Gastroesophageal sphincter (tissue), 4 donors: Measurements from ENCODE around the gene MTNR1A. TPM values are rescaled to one million over a fixed set of nuclear protein-coding genes. Genes with fewer than 3 reads are reported as not detected.

Experiments used
- ATAC-seq: fragments of 150-250 bp; one replicate; pipeline ENCODE4 v1.9.1; 2016; ENCODE audit warnings: mild to moderate bottlenecking, moderate library complexity
- H3K27ac ChIP-seq, 4 donors: fragments of 200-600 bp; sonication (generic) in 3 of 4; 1 replicate in 3 of 4; 2 replicates in 1 of 4; pipeline ENCODE4 v1.5.1; 2016 to 2019
- H3K27me3 ChIP-seq: fragments of 200-600 bp; sonication (generic); one replicate; pipeline ENCODE4 v1.5.1; 2019
- H3K36me3 ChIP-seq, 2 donors: fragments of 200-600 bp; sonication (generic); one replicate each; pipeline ENCODE4 v1.5.1; 2019; ENCODE audit warnings: control low read depth in 1 of 2
- H3K4me1 ChIP-seq, 3 donors: fragments of 200-600 bp; sonication (generic); 1 replicate in 2 of 3; 2 replicates in 1 of 3; pipeline ENCODE4 v1.5.1; 2016 to 2019; ENCODE audit warnings: control low read depth in 2 of 3
- H3K4me3 ChIP-seq, 2 donors: fragments of 200-600 bp; sonication (generic); one replicate each; pipeline ENCODE4 v1.5.1; 2019; ENCODE audit warnings: mild to moderate bottlenecking in 1 of 2, moderate library complexity in 1 of 2
- H3K9me3 ChIP-seq, 3 donors: fragments of 200-600 bp; sonication (generic); one replicate each; pipeline ENCODE4 v1.5.1; 2017 to 2019; ENCODE audit warnings: control low read depth in 2 of 3
- EP300 ChIP-seq: sonication (generic); formaldehyde crosslinking; IDR thresholded peaks from one replicate; pipeline ENCODE4 v1.6.1; 2017; ENCODE audit warnings: antibody characterized with exemption, mild to moderate bottlenecking
- POLR2A ChIP-seq, 2 donors: fragments of 450-650 bp; IDR thresholded peaks; one replicate each; pipeline ENCODE4 v1.6.1; 2017; ENCODE audit warnings: antibody characterized with exemption in 2 of 2, mild to moderate bottlenecking in 2 of 2, moderate library complexity in 1 of 2
- POLR2AphosphoS5 ChIP-seq: sonication (generic); formaldehyde crosslinking; IDR thresholded peaks from one replicate; pipeline ENCODE4 v1.6.1; 2017; ENCODE audit warnings: antibody characterized with exemption
- WGBS, 2 donors: methylation state at CpG; one replicate each; pipeline ENCODE4 v1.1.5; 2018; ENCODE audit warnings: low coverage in 1 of 2; 5-methylcytosine and 5-hydroxymethylcytosine counted together
- total RNA-seq, 4 donors: library from RNA; depleted of rRNA; stranded (reverse); fragments of >200 nt; gene quantifications; one replicate each; pipeline ENCODE4 v1.1.0, GENCODE V29; 2016
- TF ChIP-seq, protein P1 (sequence below), 4 experiments: fragments of 200-600 bp in 2 of 4; fragments of 450-650 bp in 2 of 4; sonication (generic) in 1 of 4; IDR thresholded peaks; one replicate each; pipeline ENCODE4 v1.5.1; 2017 to 2019; ENCODE audit warnings: antibody characterized with exemption in 4 of 4, mild to moderate bottlenecking in 2 of 4, moderate library complexity in 2 of 4

Gene MTNR1A
- total RNA-seq, 4 donors from 2014 or later, result not detected

DNA sequence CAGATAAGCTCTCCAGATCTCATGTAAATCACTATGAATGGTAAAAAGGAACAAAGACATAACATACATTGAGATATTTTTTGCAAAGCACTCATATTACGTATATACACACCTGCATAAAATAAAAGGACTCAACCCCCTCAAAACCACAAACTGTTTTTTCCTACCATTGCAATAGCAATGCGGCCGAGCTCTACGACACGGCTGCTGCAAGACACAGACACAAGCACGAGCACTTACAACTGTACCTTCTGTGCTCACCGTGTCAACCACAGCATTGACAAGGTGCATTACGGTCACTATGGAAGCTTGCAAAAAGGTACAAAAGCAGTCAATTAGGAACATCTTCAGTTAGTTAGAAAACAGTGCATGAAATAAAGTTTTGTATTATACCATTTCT lies 37.1 kb upstream of the MTNR1A start:
- H3K36me3 ChIP-seq, result peaks cover 0 to 77% of the 10 kb centered on the region in 2 donors
- H3K9me3 ChIP-seq, result no peaks in the 10 kb centered on the region
- ATAC-seq, result no peak
- no peak overlapping the region for H3K4me3 ChIP-seq
- H3K4me1 ChIP-seq, result no peaks in the 10 kb centered on the region
- TF ChIP-seq POLR2A (IDR thresholded peaks at IDR 0.05) (no peak), EP300 (no peak), POLR2AphosphoS5 (no peak)
- TF ChIP-seq, protein P1, sequence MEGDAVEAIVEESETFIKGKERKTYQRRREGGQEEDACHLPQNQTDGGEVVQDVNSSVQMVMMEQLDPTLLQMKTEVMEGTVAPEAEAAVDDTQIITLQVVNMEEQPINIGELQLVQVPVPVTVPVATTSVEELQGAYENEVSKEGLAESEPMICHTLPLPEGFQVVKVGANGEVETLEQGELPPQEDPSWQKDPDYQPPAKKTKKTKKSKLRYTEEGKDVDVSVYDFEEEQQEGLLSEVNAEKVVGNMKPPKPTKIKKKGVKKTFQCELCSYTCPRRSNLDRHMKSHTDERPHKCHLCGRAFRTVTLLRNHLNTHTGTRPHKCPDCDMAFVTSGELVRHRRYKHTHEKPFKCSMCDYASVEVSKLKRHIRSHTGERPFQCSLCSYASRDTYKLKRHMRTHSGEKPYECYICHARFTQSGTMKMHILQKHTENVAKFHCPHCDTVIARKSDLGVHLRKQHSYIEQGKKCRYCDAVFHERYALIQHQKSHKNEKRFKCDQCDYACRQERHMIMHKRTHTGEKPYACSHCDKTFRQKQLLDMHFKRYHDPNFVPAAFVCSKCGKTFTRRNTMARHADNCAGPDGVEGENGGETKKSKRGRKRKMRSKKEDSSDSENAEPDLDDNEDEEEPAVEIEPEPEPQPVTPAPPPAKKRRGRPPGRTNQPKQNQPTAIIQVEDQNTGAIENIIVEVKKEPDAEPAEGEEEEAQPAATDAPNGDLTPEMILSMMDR (IDR thresholded peaks at IDR 0.05), result no peak
- no peak overlapping the region for H3K27ac ChIP-seq
- no peaks in the 10 kb centered on the region for H3K27me3 ChIP-seq
- WGBS, 2 donors, result 90 to 91% methylated on average over 8 of the region's 8 CpGs

DNA sequence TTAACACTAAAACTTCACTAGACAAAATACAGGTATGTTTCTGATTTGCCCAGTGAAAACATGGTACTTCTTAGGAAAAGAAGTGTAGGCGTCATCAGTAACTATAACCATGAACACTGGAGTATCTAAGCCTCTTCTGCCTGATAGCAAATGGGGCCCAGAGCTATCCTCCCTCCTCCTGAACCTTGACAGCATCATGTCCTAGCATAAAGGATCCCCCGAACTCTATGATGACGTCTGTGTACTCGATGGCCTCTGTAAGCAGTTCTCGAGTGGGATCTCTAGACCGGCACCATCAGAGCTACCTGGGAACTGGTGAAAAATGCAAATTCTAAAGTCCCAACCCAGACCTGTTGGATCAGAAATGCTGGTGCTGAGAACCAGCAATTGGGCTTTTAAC lies 36.3 kb upstream of the MTNR1A start:
- ATAC-seq, result no peak
- Histone ChIP-seq H3K36me3 (peaks cover 0 to 69% of the 10 kb centered on the region in 2 donors), H3K4me1 (no peaks in the 10 kb centered on the region), H3K27ac (no peak overlapping the region), H3K27me3 (no peaks in the 10 kb centered on the region), H3K9me3 (no peaks in the 10 kb centered on the region), H3K4me3 (no peak overlapping the region)
- WGBS, 2 donors, result 100% methylated on average over 1 of the region's 6 CpGs
- TF ChIP-seq, protein P1 (IDR thresholded peaks at IDR 0.05), result no peak
- TF ChIP-seq EP300, result no peak
- TF ChIP-seq POLR2AphosphoS5, result no peak
- TF ChIP-seq POLR2A (IDR thresholded peaks at IDR 0.05), result no peak

DNA sequence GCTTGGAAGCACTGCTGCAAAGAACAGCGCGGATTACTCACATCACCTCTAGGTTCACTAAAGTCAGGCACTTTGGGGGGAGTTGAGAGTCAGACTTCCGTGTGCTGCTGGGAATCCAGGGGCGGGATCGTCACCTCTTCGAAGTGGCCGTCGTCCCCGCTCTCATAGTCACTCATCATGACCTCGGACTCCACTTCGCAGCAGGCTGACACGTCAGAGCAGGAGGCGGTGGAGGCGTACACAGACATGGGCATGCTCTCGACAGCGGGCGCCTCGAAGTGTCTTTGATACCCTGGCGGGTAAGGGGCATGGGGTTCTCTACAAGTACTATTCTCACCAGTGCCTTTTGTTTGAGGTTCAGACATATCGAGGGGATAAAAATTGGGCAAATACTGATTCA lies 33.1 kb upstream of the MTNR1A start:
- no peak overlapping the region for H3K27ac ChIP-seq
- WGBS, 2 donors, result 95% methylated on average over 14 of the region's 20 CpGs; no CpG with 5 or more reads in 1 of the 2 donors
- H3K4me3 ChIP-seq, result no peak overlapping the region
- TF ChIP-seq POLR2AphosphoS5, result no peak
- TF ChIP-seq, protein P1 (IDR thresholded peaks at IDR 0.05), result no peak
- no peak for TF ChIP-seq POLR2A (IDR thresholded peaks at IDR 0.05)
- no peak for TF ChIP-seq EP300
- H3K27me3 ChIP-seq, result no peaks in the 10 kb centered on the region
- H3K9me3 ChIP-seq, result no peaks in the 10 kb centered on the region
- no peak for ATAC-seq
- peaks cover 0 to 3% (median 0%) of the 10 kb centered on the region in 3 donors for H3K4me1 ChIP-seq
- peaks cover 0 to 47% of the 10 kb centered on the region in 2 donors for H3K36me3 ChIP-seq

DNA sequence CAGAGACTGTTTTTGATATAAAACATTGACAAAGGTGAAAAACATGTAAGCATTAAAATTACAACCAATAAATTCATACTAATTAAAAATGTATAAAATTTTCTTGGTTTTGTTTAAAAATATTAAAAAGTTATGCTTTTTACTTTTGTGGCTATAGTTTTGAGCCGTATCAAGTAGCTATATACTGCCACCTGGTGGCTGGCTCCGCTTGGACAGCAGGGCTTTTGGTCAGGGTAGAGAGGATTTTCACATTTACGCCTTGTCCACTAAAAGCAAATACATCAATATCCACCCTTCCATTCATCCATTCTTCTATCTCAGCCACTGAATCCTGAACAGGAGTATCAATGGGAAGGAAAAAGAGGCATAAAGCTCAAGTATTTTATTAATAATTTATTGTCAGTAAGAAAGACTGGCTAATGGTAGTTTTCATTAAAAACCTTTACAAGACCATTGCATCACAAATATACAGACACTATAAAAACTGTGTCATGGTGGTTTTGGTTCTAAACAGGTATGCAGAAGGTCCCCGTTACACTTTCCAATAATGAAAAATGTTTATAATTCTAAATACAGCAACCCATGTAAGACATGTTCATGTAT lies 32.1 kb upstream of the MTNR1A start:
- peak; percentile 58 for ATAC-seq
- Histone ChIP-seq H3K4me1 (peaks cover 0 to 3% (median 0%) of the 10 kb centered on the region in 3 donors), H3K27me3 (no peaks in the 10 kb centered on the region), H3K9me3 (no peaks in the 10 kb centered on the region), H3K27ac (no peak overlapping the region), H3K36me3 (peaks cover 0 to 40% of the 10 kb centered on the region in 2 donors), H3K4me3 (no peak overlapping the region)
- WGBS, 2 donors, result 21 to 25% methylated on average over 4 of the region's 4 CpGs
- TF ChIP-seq POLR2AphosphoS5, result no peak
- TF ChIP-seq EP300, result no peak
- TF ChIP-seq, protein P1 (IDR thresholded peaks at IDR 0.05), result peak; percentile 69 to 91 (median 80)
- TF ChIP-seq POLR2A (IDR thresholded peaks at IDR 0.05), result no peak

DNA sequence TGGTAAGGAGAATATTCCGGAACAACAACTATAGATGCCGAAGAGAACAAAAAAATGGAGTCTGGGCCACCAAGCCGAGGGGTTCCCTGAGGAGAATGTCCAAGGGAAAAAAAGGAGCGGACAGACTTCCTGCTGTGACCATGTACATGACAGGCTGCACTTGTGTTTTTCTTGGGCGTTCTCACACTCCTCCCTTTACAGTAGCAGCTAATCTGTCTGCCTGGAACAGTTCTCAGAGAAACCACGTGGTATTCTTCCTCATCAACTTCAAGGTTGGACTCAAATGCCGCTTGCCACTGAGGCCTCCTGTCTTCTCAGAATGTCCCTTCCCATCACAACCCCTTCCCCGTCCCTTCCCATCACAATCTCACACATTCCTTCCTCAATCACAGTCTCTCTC lies 30.8 kb upstream of the MTNR1A start:
- no peak for ATAC-seq
- no peaks in the 10 kb centered on the region for H3K27me3 ChIP-seq
- H3K4me1 ChIP-seq, result peaks cover 0 to 3% (median 0%) of the 10 kb centered on the region in 3 donors
- H3K27ac ChIP-seq, result no peak overlapping the region
- peaks cover 0 to 4% (median 0%) of the 10 kb centered on the region in 3 donors for H3K9me3 ChIP-seq
- TF ChIP-seq, protein P1 (IDR thresholded peaks at IDR 0.05), result no peak
- TF ChIP-seq POLR2AphosphoS5, result no peak
- no peak for TF ChIP-seq POLR2A (IDR thresholded peaks at IDR 0.05)
- no peak for TF ChIP-seq EP300
- H3K4me3 ChIP-seq, result no peak overlapping the region
- H3K36me3 ChIP-seq, result peaks cover 0 to 40% of the 10 kb centered on the region in 2 donors
- WGBS, 2 donors, result 57 to 76% methylated on average over 8 of the region's 8 CpGs
